ENCODE data around the gene SREBF2. TPM values are rescaled to one million over a fixed set of nuclear protein-coding genes. Genes with fewer than 3 reads are reported as not detected.

Gene SREBF2
- total RNA-seq, 1 donor from 2014 or later, result 44.2 TPM

DNA sequence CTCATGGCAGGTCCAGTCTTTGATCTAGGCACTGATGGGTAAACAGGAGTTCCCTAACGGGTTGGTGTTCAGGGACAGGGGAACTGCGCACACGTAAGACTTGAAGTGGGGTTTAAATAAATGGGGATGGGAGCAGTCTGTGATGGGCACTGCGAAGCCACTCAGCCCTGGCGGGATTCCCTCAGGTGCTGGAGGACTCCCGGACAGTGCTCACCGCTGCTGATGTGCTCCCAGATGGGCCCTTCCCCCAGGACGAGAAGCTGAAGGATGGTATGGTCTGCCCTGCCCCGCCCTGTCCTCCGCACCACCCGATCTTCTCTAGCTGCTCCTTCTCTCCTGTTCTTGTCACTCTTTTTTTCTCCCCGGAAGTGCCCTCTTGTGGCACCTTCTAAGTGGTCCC, 22.9 kb upstream of the SREBF2 start:
- FAIRE-seq (no peak), DNase-seq (ENCODE audit: low read depth) (no peak)
- Histone ChIP-seq H3K4me3 (ENCODE audit: low read depth, low read length) (no peak overlapping the region), H3K27me3 (ENCODE audit: control insufficient read depth, insufficient read depth, low read length) (no peaks in the 10 kb centered on the region), H3K36me3 (ENCODE audit: control insufficient read depth, insufficient read depth, low read length) (peaks cover 4% of the 10 kb centered on the region)
- TF ChIP-seq, protein P1, sequence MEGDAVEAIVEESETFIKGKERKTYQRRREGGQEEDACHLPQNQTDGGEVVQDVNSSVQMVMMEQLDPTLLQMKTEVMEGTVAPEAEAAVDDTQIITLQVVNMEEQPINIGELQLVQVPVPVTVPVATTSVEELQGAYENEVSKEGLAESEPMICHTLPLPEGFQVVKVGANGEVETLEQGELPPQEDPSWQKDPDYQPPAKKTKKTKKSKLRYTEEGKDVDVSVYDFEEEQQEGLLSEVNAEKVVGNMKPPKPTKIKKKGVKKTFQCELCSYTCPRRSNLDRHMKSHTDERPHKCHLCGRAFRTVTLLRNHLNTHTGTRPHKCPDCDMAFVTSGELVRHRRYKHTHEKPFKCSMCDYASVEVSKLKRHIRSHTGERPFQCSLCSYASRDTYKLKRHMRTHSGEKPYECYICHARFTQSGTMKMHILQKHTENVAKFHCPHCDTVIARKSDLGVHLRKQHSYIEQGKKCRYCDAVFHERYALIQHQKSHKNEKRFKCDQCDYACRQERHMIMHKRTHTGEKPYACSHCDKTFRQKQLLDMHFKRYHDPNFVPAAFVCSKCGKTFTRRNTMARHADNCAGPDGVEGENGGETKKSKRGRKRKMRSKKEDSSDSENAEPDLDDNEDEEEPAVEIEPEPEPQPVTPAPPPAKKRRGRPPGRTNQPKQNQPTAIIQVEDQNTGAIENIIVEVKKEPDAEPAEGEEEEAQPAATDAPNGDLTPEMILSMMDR (IDR thresholded peaks at IDR 0.05; ENCODE audit: insufficient read depth, low read length, severe bottlenecking), result no peak

DNA sequence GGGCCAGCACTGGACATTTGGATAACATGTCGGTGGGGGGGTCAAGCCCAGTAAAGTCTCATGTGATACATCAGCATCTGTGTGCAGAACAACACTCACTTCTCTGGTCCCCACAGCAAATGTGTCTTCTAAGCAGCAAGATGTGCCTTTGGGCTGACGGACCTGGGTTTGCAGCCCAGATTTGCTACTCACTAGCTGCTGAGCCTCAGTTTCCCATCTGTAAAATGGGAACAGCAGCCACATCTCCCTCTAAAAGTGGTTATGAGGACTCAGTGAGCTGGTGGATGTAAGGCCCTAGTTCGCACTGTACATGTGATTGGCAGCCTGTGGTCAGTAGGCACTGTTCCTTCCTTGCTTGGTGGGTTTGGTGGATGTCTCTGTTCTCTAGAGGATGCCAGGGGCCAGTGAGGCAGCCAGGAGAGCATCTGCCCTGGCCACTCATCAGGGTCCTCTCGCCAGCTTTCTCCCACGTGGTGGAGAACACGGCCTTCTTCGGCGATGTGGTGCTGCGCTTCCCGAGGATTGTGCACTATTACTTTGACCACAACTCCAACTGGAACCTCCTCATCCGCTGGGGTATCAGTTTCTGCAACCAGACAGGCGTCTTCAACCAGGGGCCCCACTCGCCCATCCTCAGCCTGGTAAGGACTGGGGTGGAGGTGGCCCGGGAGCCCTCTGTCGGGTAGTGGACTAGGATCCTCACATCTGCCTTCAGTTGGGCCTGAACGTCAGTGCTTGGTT, 19.9 kb upstream of the SREBF2 start:
- peak; percentile 62 for FAIRE-seq
- Histone ChIP-seq H3K4me3 (ENCODE audit: low read depth, low read length) (no peak overlapping the region), H3K27me3 (ENCODE audit: control insufficient read depth, insufficient read depth, low read length) (no peaks in the 10 kb centered on the region), H3K36me3 (ENCODE audit: control insufficient read depth, insufficient read depth, low read length) (peaks cover 4% of the 10 kb centered on the region)
- TF ChIP-seq, protein P1 (IDR thresholded peaks at IDR 0.05; ENCODE audit: insufficient read depth, low read length, severe bottlenecking), result no peak
- no peak for DNase-seq (ENCODE audit: low read depth)

DNA sequence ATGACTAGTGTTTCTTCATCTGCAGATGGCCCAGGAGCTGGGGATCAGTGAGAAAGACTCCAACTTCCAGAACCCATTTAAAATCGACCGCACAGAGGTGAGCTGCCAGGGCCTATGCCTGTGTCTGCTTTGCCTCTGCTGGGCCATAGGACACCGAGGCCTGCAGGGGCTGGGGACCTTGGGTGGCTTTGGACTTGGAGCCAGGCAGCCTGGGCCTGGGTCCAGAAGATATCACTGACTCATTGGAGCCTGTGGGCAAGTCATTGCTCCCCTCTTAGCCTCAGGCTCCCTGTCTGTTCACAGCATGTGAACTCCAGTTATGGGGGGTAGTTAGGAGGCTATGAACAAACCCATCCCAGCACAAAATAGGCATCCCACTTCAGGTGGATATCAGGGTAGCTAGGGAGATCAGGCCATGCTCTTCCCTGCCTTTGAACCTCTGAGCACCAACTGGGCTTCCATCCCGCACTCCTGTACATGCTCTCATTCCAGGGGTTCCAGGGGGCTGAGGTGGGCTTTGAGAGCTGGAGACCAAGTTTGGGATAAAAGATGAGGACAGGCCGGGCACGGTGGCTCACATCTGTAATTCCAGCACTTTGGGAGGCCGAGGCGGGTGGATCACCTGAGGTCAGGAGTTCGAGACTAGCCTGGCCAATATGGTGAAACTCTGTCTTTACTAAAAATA, 19.0 kb upstream of the SREBF2 start:
- TF ChIP-seq, protein P1 (IDR thresholded peaks at IDR 0.05; ENCODE audit: insufficient read depth, low read length, severe bottlenecking), result no peak
- DNase-seq (ENCODE audit: low read depth) (no peak), FAIRE-seq (peak; percentile 60)
- no peaks in the 10 kb centered on the region for H3K27me3 ChIP-seq (ENCODE audit: control insufficient read depth, insufficient read depth, low read length)
- peaks cover 4% of the 10 kb centered on the region for H3K36me3 ChIP-seq (ENCODE audit: control insufficient read depth, insufficient read depth, low read length)
- no peak overlapping the region for H3K4me3 ChIP-seq (ENCODE audit: low read depth, low read length)

DNA sequence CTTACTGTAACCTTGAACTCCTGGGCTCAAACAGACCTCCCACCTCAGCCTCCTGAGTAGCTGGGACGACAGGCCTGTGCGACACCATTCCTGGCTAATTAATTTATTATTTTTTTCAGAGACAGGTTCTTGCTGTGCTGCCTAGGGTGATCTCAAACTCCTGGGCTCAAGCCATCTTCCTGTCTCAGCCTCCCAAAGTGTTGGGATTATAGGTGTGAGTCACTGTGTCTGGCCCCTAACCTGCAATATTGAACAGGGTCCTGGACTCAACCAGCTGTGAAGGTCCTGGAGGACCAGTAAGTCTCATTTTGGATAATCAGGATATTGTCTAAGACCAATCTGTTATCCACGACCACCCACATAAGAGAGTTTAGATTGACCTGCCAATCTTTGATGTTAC, 17.2 kb upstream of the SREBF2 start:
- no peak for DNase-seq (ENCODE audit: low read depth)
- H3K27me3 ChIP-seq (ENCODE audit: control insufficient read depth, insufficient read depth, low read length), result no peaks in the 10 kb centered on the region
- TF ChIP-seq, protein P1 (IDR thresholded peaks at IDR 0.05; ENCODE audit: insufficient read depth, low read length, severe bottlenecking), result no peak
- H3K4me3 ChIP-seq (ENCODE audit: low read depth, low read length), result no peak overlapping the region
- peaks cover 4% of the 10 kb centered on the region for H3K36me3 ChIP-seq (ENCODE audit: control insufficient read depth, insufficient read depth, low read length)
- FAIRE-seq, result no peak

DNA sequence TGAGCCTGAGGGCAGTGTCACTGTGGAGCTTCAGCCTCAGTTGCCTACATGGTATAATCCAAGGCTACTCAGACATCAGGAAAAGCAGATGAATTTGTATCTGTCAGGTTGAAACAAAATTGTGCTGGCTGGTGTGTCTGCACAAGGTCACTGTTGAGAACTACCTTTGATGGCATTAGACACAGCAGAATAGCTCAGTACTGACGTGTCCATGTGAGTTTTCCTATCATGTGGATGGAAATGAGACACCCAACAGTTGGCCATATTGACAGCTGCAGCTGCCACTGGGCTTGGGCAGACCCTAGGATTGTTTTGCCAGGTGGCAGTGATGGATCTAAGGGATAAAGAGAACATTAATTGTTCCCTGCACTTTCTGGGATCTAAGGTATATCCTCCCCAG, 16.7 kb upstream of the SREBF2 start:
- FAIRE-seq, result no peak
- TF ChIP-seq, protein P1 (IDR thresholded peaks at IDR 0.05; ENCODE audit: insufficient read depth, low read length, severe bottlenecking), result no peak
- Histone ChIP-seq H3K36me3 (ENCODE audit: control insufficient read depth, insufficient read depth, low read length) (peaks cover 4% of the 10 kb centered on the region), H3K27me3 (ENCODE audit: control insufficient read depth, insufficient read depth, low read length) (no peaks in the 10 kb centered on the region), H3K4me3 (ENCODE audit: low read depth, low read length) (no peak overlapping the region)
- DNase-seq (ENCODE audit: low read depth), result no peak

Measured in bronchial epithelial cell (primary cell).